Hepatocyte (in vitro differentiated cells): Measurements from ENCODE around the gene SEC22C. TPM values are rescaled to one million over a fixed set of nuclear protein-coding genes. Genes with fewer than 3 reads are reported as not detected.

Source experiments
- DNase-seq: peaks from one replicate; pipeline ENCODE4 v3.0.0-alpha.2; 2016; ENCODE audit warnings: low spot score
- H2AFZ ChIP-seq: fragments of 200-600 bp; sonication (generic); 2 replicates; pipeline ENCODE4 v1.6.0; 2016; ENCODE audit warnings: antibody characterized with exemption, mild to moderate bottlenecking
- H3K27ac ChIP-seq: fragments of 200-600 bp; sonication (generic); 2 replicates; pipeline ENCODE4 v1.5.1; 2016; ENCODE audit warnings: mild to moderate bottlenecking
- H3K27me3 ChIP-seq: fragments of 200-600 bp; sonication (generic); 2 replicates; pipeline ENCODE4 v1.6.1; 2016
- H3K36me3 ChIP-seq: fragments of 200-600 bp; sonication (generic); replicated peaks from 2 replicates; pipeline ENCODE4 v1.5.1; 2016; ENCODE audit warnings: low read depth; ENCODE audit not compliant: insufficient read depth
- H3K4me1 ChIP-seq: fragments of 200-600 bp; sonication (generic); 2 replicates; pipeline ENCODE4 v1.5.1; 2016; ENCODE audit warnings: mild to moderate bottlenecking, moderate library complexity; ENCODE audit not compliant: insufficient read depth
- H3K4me2 ChIP-seq: fragments of 200-600 bp; sonication (generic); 2 replicates; pipeline ENCODE4 v1.6.0; 2016
- H3K4me3 ChIP-seq: fragments of 200-600 bp; sonication (generic); 2 replicates; pipeline ENCODE4 v1.5.1; 2016; ENCODE audit warnings: mild to moderate bottlenecking
- H3K79me2 ChIP-seq: fragments of 200-600 bp; sonication (generic); 2 replicates; pipeline ENCODE4 v1.6.0; 2017; ENCODE audit warnings: mild to moderate bottlenecking
- H3K9me2 ChIP-seq: fragments of 200-600 bp; sonication (generic); replicated peaks from 2 replicates; pipeline ENCODE4 v1.6.0; 2017; ENCODE audit warnings: mild to moderate bottlenecking; ENCODE audit not compliant: insufficient read depth
- H3K9me3 ChIP-seq: fragments of 200-600 bp; sonication (generic); 2 replicates; pipeline ENCODE4 v1.5.1; 2016; ENCODE audit warnings: low read depth, mild to moderate bottlenecking
- H4K20me1 ChIP-seq: fragments of 200-600 bp; sonication (generic); 2 replicates; pipeline ENCODE4 v1.6.0; 2016; ENCODE audit warnings: mild to moderate bottlenecking; ENCODE audit not compliant: insufficient read depth, poor library complexity, severe bottlenecking
- CTCF ChIP-seq: fragments of 200-600 bp; sonication (generic); IDR thresholded peaks from 2 replicates; pipeline ENCODE4 v1.5.1; 2016; ENCODE audit warnings: antibody characterized with exemption, mild to moderate bottlenecking; ENCODE audit not compliant: poor library complexity
- EZH2 ChIP-seq: fragments of 200-600 bp; sonication (generic); IDR thresholded peaks from 2 replicates; pipeline ENCODE4 v1.6.1; 2016; ENCODE audit warnings: antibody characterized with exemption, mild to moderate bottlenecking, borderline replicate concordance
- EZH2phosphoT487 ChIP-seq: fragments of 200-600 bp; sonication (generic); IDR thresholded peaks from one replicate; pipeline ENCODE4 v1.6.1; 2018; ENCODE audit warnings: antibody characterized with exemption, mild to moderate bottlenecking, low read depth, moderate library complexity; ENCODE audit not compliant: unreplicated experiment, severe bottlenecking
- WGBS: methylation state at CpG from one replicate; pipeline ENCODE4 v1.1.6; 2016; ENCODE audit warnings: low lambda C conversion rate; ENCODE audit errors: missing lambda C conversion rate; 5-methylcytosine and 5-hydroxymethylcytosine counted together
- polyA plus RNA-seq: library from polyadenylated mRNA; unstranded; fragments of >200 nt; fragmentation: Nextera tagmentation; extraction: Ambion mirVana; gene quantifications from 2 replicates; pipeline ENCODE4 v1.2.1, GENCODE V29; 2016
- total RNA-seq: library from RNA; depleted of rRNA; stranded (reverse); fragments of >200 nt; gene quantifications from 2 replicates; pipeline ENCODE4 v1.2.3, GENCODE V29; 2014

SEC22C gene
- total and polyA plus RNA-seq, 2 experiments from 2014 or later = 31.4 to 53.9 TPM

GRCh38 chr3:42517117-42517516 lies 64.7 kb downstream of the SEC22C start:
- Histone ChIP-seq H3K36me3 (no peaks in the 10 kb centered on the region), H3K27ac (no peak overlapping the region), H2AFZ (no peak overlapping the region)

GRCh38 chr3:42516443-42516842 lies 65.3 kb downstream of the SEC22C start:
- Histone ChIP-seq H3K4me2 (no peak overlapping the region), H2AFZ (no peak overlapping the region), H3K27me3 (no peaks in the 10 kb centered on the region), H3K36me3 (no peaks in the 10 kb centered on the region), H3K79me2 (no peaks in the 10 kb centered on the region), H3K9me2 (no peaks in the 10 kb centered on the region), H4K20me1 (no peaks in the 10 kb centered on the region), H3K9me3 (no peaks in the 10 kb centered on the region), H3K4me3 (no peak overlapping the region), H3K27ac (peak overlapping the region; percentile 9), H3K4me1 (peaks cover 7% of the 10 kb centered on the region)
- no peak for DNase-seq
- no peak for TF ChIP-seq CTCF
- WGBS = 69% methylated on average over 5 of the region's 5 CpGs

More at GRCh38 chr3:42517117-42517516, 64.7 kb downstream of the SEC22C start:
- DNase-seq = no peak
- TF ChIP-seq CTCF = no peak
- TF ChIP-seq EZH2phosphoT487 = no peak
- no peak for TF ChIP-seq EZH2
- peaks cover 7% of the 10 kb centered on the region for H3K4me1 ChIP-seq
- H3K9me3 ChIP-seq = no peaks in the 10 kb centered on the region
- WGBS = 60% methylated on average over 4 of the region's 4 CpGs
- no peaks in the 10 kb centered on the region for H3K9me2 ChIP-seq
- H3K4me2 ChIP-seq = no peak overlapping the region
- H3K27me3 ChIP-seq = no peaks in the 10 kb centered on the region
- H4K20me1 ChIP-seq = no peaks in the 10 kb centered on the region
- no peak overlapping the region for H3K4me3 ChIP-seq
- no peaks in the 10 kb centered on the region for H3K79me2 ChIP-seq

GRCh38 chr3:42515976-42516375 lies 65.8 kb downstream of the SEC22C start:
- WGBS = 88% methylated on average over 2 of the region's 2 CpGs
- H3K4me1 ChIP-seq = peaks cover 10% of the 10 kb centered on the region

More at GRCh38 chr3:42515976-42516375, 65.8 kb downstream of the SEC22C start:
- no peak overlapping the region for H3K4me3 ChIP-seq
- TF ChIP-seq CTCF (no peak), EZH2phosphoT487 (no peak), EZH2 (no peak)
- H3K27ac ChIP-seq = peak overlapping the region; percentile 9
- no peaks in the 10 kb centered on the region for H3K27me3 ChIP-seq
- no peaks in the 10 kb centered on the region for H3K9me2 ChIP-seq
- H2AFZ ChIP-seq = no peak overlapping the region
- no peak overlapping the region for H3K4me2 ChIP-seq
- no peaks in the 10 kb centered on the region for H3K79me2 ChIP-seq
- H3K9me3 ChIP-seq = no peaks in the 10 kb centered on the region
- no peaks in the 10 kb centered on the region for H3K36me3 ChIP-seq
- no peaks in the 10 kb centered on the region for H4K20me1 ChIP-seq
- DNase-seq = no peak
